K562 (cell line): ENCODE data around the gene WASF2. TPM values are rescaled to one million over a fixed set of nuclear protein-coding genes. Genes with fewer than 3 reads are reported as not detected.
A peak's percentile ranks its signal among the peaks of the same experiment; 100 is the strongest.

Experiments used
- ATAC-seq: fragments of 200-7000 bp; cut with Tn5 transposase; 3 replicates; pipeline ENCODE4 v1.9.1; 2020; ENCODE audit warnings: moderate library complexity
- BruUV-seq: library from RNA; stranded (reverse); fragments of 400-500 nt; replicated peaks from 2 replicates; lab custom pipeline; 2021; lab: Mats Ljungman, UMichigan
- CTCF ChIA-PET: fragments of 300-600 bp; formaldehyde crosslinking; extraction: SDS; loops from one replicate; lab custom pipeline; 2021; ENCODE audit warnings: low intra/inter-chr PET ratio; lab: Yijun Ruan, JAX
- POLR2A ChIA-PET: fragments of 300-600, 350-650 bp; sonication (Branson Sonifier 250); formaldehyde crosslinking; extraction: SDS; loops from one replicate; lab custom pipeline; 2021; ENCODE audit warnings: antibody characterized with exemption, inconsistent platforms; lab: Yijun Ruan, JAX
- DNase-seq, 4 experiments: peaks; one replicate each; pipeline versions ENCODE4 v3.0.0 to v3.0.0-alpha.2; 2011 to 2018; ENCODE audit warnings: low spot score in 3 of 4, mixed read lengths in 3 of 4; ENCODE audit errors: extremely low read depth in 1 of 4
- FAIRE-seq: peaks from 2 replicates; lab custom pipeline; 2011; peaks lifted over from hg19 to GRCh38; lab: Jason Lieb, UNC
- H2AFZ ChIP-seq: 2 replicates; pipeline ENCODE4 v1.6.0; 2011; ENCODE audit warnings: low read depth, low read length, control low read depth, inconsistent platforms
- H3K27ac ChIP-seq: fragments of 200-600 bp; 3 replicates; pipeline ENCODE4 v1.8.0; 2011; ENCODE audit warnings: low read depth, mild to moderate bottlenecking, control low read depth, inconsistent platforms, low read length, moderate library complexity, mixed read lengths; ENCODE audit errors: extremely low read depth
- H3K27me3 ChIP-seq, 2 experiments: fragments of 300-600 bp in 1 of 2; 2 replicates in 1 of 2; 3 replicates in 1 of 2; pipeline versions ENCODE4 v1.6.0 to v1.8.0; 2011; ENCODE audit warnings: inconsistent platforms in 2 of 2, low read length in 2 of 2, mild to moderate bottlenecking in 1 of 2, mixed read lengths in 1 of 2, moderate library complexity in 1 of 2; ENCODE audit not compliant: control insufficient read depth in 2 of 2, insufficient read depth in 2 of 2
- H3K36me3 ChIP-seq: fragments of 300-600 bp; 3 replicates; pipeline ENCODE4 v1.8.0; 2011; ENCODE audit warnings: mild to moderate bottlenecking, low read length, inconsistent platforms; ENCODE audit not compliant: control insufficient read depth, insufficient read depth
- H3K4me1 ChIP-seq, 2 experiments: fragments of 200-600 bp in 1 of 2; replicated peaks in 1 of 2; 2 replicates in 1 of 2; 3 replicates in 1 of 2; pipeline versions ENCODE4 v1.5.1 to v1.8.0; 2011; ENCODE audit warnings: inconsistent platforms in 2 of 2, low read length in 2 of 2, mild to moderate bottlenecking in 1 of 2, mixed read lengths in 1 of 2, moderate library complexity in 1 of 2; ENCODE audit not compliant: control insufficient read depth in 2 of 2, insufficient read depth in 2 of 2
- H3K4me2 ChIP-seq: 2 replicates; pipeline ENCODE4 v1.6.1; 2011; ENCODE audit warnings: low read length, control low read depth, inconsistent platforms, mixed read lengths; ENCODE audit not compliant: insufficient read depth
- H3K4me3 ChIP-seq: fragments of 200-600 bp; sonication (generic), shearing (Covaris generic); 2 replicates; pipeline ENCODE4 v1.5.1; 2016; ENCODE audit warnings: control low read depth, inconsistent platforms
- H3K79me2 ChIP-seq: fragments of 200-600 bp; 3 replicates; pipeline ENCODE4 v1.8.0; 2011; ENCODE audit warnings: low read length, inconsistent platforms; ENCODE audit not compliant: control insufficient read depth, insufficient read depth
- H3K9ac ChIP-seq, 2 experiments: 2 replicates each; pipeline versions ENCODE4 v1.6.0 to v1.6.1; 2011; ENCODE audit warnings: low read depth in 2 of 2, low read length in 2 of 2, control low read depth in 1 of 2, inconsistent platforms in 1 of 2, mild to moderate bottlenecking in 1 of 2, mixed read lengths in 1 of 2; ENCODE audit not compliant: insufficient read depth in 1 of 2
- H3K9me1 ChIP-seq: one replicate; pipeline ENCODE4 v1.6.0; 2011; ENCODE audit warnings: inconsistent platforms, mild to moderate bottlenecking, low read length, moderate library complexity; ENCODE audit not compliant: control insufficient read depth, insufficient read depth
- H3K9me3 ChIP-seq: replicated peaks from 2 replicates; pipeline ENCODE4 v1.5.1; 2011; ENCODE audit warnings: low read depth, low read length, inconsistent platforms; ENCODE audit not compliant: control insufficient read depth, insufficient read depth
- H4K20me1 ChIP-seq: replicated peaks from 2 replicates; pipeline ENCODE4 v1.6.1; 2011; ENCODE audit warnings: low read length, inconsistent platforms, mixed read lengths; ENCODE audit not compliant: control insufficient read depth, insufficient read depth
- DMBX1 ChIP-seq: fragments of 250-450 bp; sonication (Bioruptor Pico); IDR thresholded peaks from 2 replicates; pipeline ENCODE4 v1.8.0; 2022; ENCODE audit warnings: inconsistent platforms, mild to moderate bottlenecking, moderate library complexity, borderline replicate concordance
- NR0B1 ChIP-seq: fragments of 450-650 bp; IDR thresholded peaks from one replicate; pipeline ENCODE4 v1.6.1; 2018; ENCODE audit warnings: mild to moderate bottlenecking, moderate library complexity; ENCODE audit not compliant: partially characterized antibody
- PTTG1 ChIP-seq: fragments of 450-650 bp; IDR thresholded peaks from 2 replicates; pipeline ENCODE4 v1.6.1; 2016; ENCODE audit warnings: low read depth, mild to moderate bottlenecking, missing genetic modification characterization, missing compliant biosample characterization
- STAG1 ChIP-seq: sonication (generic); formaldehyde crosslinking; IDR thresholded peaks from 2 replicates; pipeline ENCODE4 v1.5.0; 2020; ENCODE audit warnings: missing genetic modification reagents, borderline replicate concordance
- WGBS: fragments of 100-300 bp; shearing (Covaris generic); methylation state at CpG from one replicate; pipeline ENCODE4 v1.1.6; 2016; ENCODE audit warnings: low coverage, mixed read lengths; ENCODE audit not compliant: insufficient coverage; ENCODE audit errors: missing lambda C conversion rate; 5-methylcytosine and 5-hydroxymethylcytosine counted together
- in situ Hi-C: fragments of 300-500 bp; cut with MboI; formaldehyde crosslinking; loops from 4 replicates; pipeline ENCODE4 v1.15.0; 2018; ENCODE audit warnings: inconsistent platforms, mixed read lengths
- intact Hi-C: fragments of 100-400 bp; cut with micrococcal nuclease; formaldehyde crosslinking; loops from 2 replicates; pipeline ENCODE4 v1.14.2; 2022
- polyA plus RNA-seq, 8 experiments: library from polyadenylated mRNA; depleted of rRNA in 4 of 8; stranded (reverse) in 5 of 8; unstranded in 3 of 8; fragments of >200 nt; fragmentation: Nextera tagmentation in 2 of 8; fragmentation: Illumina TruSeq in 1 of 8; extraction: Ambion mirVana in 2 of 8; extraction: Trizol in 1 of 8; gene quantifications; 2 replicates each; pipeline versions ENCODE4 v1.2.1 to v1.2.3, GENCODE V29; 2011 to 2014; ENCODE audit warnings: inconsistent platforms in 1 of 8, missing spikeins in 1 of 8
- total RNA-seq, 7 experiments: library from RNA; depleted of rRNA in 6 of 7; stranded (reverse); fragments of >200 nt in 6 of 7; fragmentation: Illumina TruSeq in 2 of 7; extraction: Trizol in 2 of 7; gene quantifications; 2 replicates each; pipeline versions ENCODE4 v1.2.1 to v1.2.3, GENCODE V29; 2011 to 2021; ENCODE audit warnings: low replicate concordance in 1 of 7

Gene WASF2
- total and polyA plus RNA-seq, 9 of the 15 experiments (the other 6 are each of a cell fraction or from before 2014, with no cell fraction given): 8.2 to 163 (median 31.2) TPM

- TF ChIP-seq PTTG1 (tag) (no peak), DMBX1 (CRISPR knock-in tag) (no peak), STAG1 (CRISPR knock-in tag) (no peak), NR0B1 (no peak)
- BruUV-seq: no TSS peak
- H3K9ac ChIP-seq: peak overlapping the region in 1 of 2 experiments; percentile 37; a peak in 1 of 4 replicates
- peaks cover 12% of the 10 kb centered on the region; the same call in 2 of the 3 replicates for H3K36me3 ChIP-seq
- H3K4me2 ChIP-seq: no peak overlapping the region
- 89% methylated on average over 13 of the region's 13 CpGs for WGBS
- no peak overlapping the region for H2AFZ ChIP-seq
- no peak overlapping the region for H3K27ac ChIP-seq
- ChIA-PET POLR2A (interaction anchor here (0.6 to 1.4 kb wide), 2 partner anchors 10 to 241 kb away, joined by 3 to 6 read pairs; partner anchors contain the start of gene MAP3K6), CTCF (interaction anchor here (1.7 kb wide), 1 partner anchor 56 kb away, joined by 4 read pairs; no protein-coding TSS in a partner anchor)
- H4K20me1 ChIP-seq: 0 out of 2 replicates have a peak, but pooled peaks cover 10% of the 10 kb centered on the region
- no peaks in the 10 kb centered on the region for H3K79me2 ChIP-seq
- no peaks in the 10 kb centered on the region for H3K9me3 ChIP-seq
- intact Hi-C loops: loop anchor here (5.0 kb wide), 2 partner anchors 36 to 54 kb away; partner anchors contain the start of gene GPR3
- no peak overlapping the region for H3K4me3 ChIP-seq
- DNase-seq (no peak), FAIRE-seq (no peak), ATAC-seq (no peak)
- H3K4me1 ChIP-seq: peaks cover 15 to 53% of the 10 kb centered on the region in 2 experiments
- in situ Hi-C loops: no loop called here
- H3K27me3 ChIP-seq: no peaks in the 10 kb centered on the region
- no peaks in the 10 kb centered on the region for H3K9me1 ChIP-seq
These were observed 133.7 kb downstream of the WASF2 start for GRCh38 chr1:27356277-27356618.
